Vein endothelial cell (primary cell): Measurements from ENCODE around the gene ZAR1. TPM values are rescaled to one million over a fixed set of nuclear protein-coding genes. Genes with fewer than 3 reads are reported as not detected.

Source experiments
- total RNA-seq: library from RNA; depleted of rRNA; stranded (reverse); fragments of >200 nt; gene quantifications from 2 replicates; pipeline ENCODE4 v1.2.3, GENCODE V29; 2012

ZAR1 gene
- total RNA-seq = 0.19 TPM in 1 of 2 replicates, not detected in the other

GRCh38 chr4:48490012-48490679, at the start of gene ZAR1:
Gene ZAR1 (plus strand): TSS chr4:48490252. CDS start chr4:48490292, 40 bp downstream.

DNA sequence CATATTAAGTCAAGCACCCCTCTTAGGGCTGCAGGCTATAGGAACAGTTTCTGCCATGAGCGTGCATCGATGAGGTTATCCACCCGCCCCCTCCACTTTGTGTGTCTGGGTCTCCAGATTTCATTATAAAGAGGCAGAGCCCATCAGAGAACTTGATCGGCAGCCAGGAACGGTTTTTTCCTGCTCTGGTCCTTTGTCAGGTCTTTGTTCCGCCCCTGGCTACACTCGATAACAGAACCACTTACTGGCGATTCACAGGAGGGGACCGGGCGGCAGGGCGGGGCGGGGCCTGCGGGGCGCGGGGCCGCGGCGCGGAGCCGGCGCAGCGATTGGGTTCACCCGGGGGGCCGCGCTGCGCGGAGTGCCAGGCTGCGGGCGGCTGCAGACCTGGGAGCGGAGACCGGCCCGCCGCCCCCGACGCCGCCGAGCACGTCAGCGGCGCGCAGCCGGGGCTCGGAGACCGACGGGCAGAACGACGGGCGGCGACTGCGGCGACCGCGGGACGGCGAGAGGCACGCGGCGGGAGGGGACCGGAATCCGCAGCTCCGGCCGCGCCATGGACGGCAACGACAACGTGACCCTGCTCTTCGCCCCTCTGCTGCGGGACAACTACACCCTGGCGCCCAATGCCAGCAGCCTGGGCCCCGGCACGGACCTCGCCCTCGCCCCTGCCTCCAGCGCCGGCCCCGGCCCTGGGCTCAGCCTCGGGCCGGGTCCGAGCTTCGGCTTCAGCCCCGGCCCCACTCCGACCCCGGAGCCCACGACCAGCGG, 6.9 kb upstream of the ZAR1 start, which contains the start of gene SLC10A4:
Gene SLC10A4 (plus strand): TSS at position 338 of the 771 bp plus-strand sequence. CDS start 219 bp downstream, at position 557.

Other genes starting within 250 kb of the ZAR1 start
- gene TEC, start 220.4 kb upstream of the ZAR1 start, total RNA-seq = 0.65 and 1.1 TPM in 2 replicates
- 38.2 and 52.4 TPM in 2 replicates for gene SLAIN2, start 148.7 kb upstream of the ZAR1 start, total RNA-seq
- under 0.01 and 0.10 TPM in 2 replicates for gene SLC10A4, start 6.9 kb upstream of the ZAR1 start, total RNA-seq